Prostate gland (tissue), 2 donors: ENCODE measurements around the gene MKLN1. TPM values are rescaled to one million over a fixed set of nuclear protein-coding genes. Genes with fewer than 3 reads are reported as not detected.

Experiments used
- DNase-seq: peaks from one replicate; pipeline ENCODE4 v3.0.0-alpha.2; 2019; ENCODE audit warnings: low spot score
- H3K27ac ChIP-seq, 2 donors: fragments of 200-600 bp; sonication (generic); 2 replicates each; pipeline ENCODE4 v1.5.1; 2017 to 2019
- H3K27me3 ChIP-seq: fragments of 200-600 bp; sonication (generic); replicated peaks from 2 replicates; pipeline ENCODE4 v1.5.1; 2019; ENCODE audit not compliant: insufficient read depth
- H3K36me3 ChIP-seq, 2 donors: fragments of 200-600 bp; sonication (generic); 1 replicate in 1 of 2; 2 replicates in 1 of 2; pipeline versions ENCODE4 v1.5.1 to v1.8.1; 2017 to 2019
- H3K4me1 ChIP-seq: fragments of 200-600 bp; sonication (generic); replicated peaks from 2 replicates; pipeline ENCODE4 v1.5.1; 2019
- H3K4me3 ChIP-seq, 2 donors: fragments of 200-600 bp; sonication (generic); 2 replicates each; pipeline ENCODE4 v1.5.1; 2017 to 2019
- H3K9me3 ChIP-seq: fragments of 200-600 bp; sonication (generic); 2 replicates; pipeline ENCODE4 v1.5.1; 2017
- POLR2A ChIP-seq: fragments of 450-650 bp; IDR thresholded peaks from one replicate; pipeline ENCODE4 v1.6.1; 2016; ENCODE audit warnings: antibody characterized with exemption, mild to moderate bottlenecking
- POLR2AphosphoS5 ChIP-seq: sonication (generic); formaldehyde crosslinking; IDR thresholded peaks from one replicate; pipeline ENCODE4 v1.6.1; 2017; ENCODE audit warnings: antibody characterized with exemption
- WGBS: methylation state at CpG from one replicate; pipeline ENCODE4 v1.1.5; 2018; 5-methylcytosine and 5-hydroxymethylcytosine counted together
- intact Hi-C: fragments of 100-400 bp; cut with DNase I; formaldehyde crosslinking; loops from one replicate; pipeline ENCODE4 v1.14.2; 2022
- total RNA-seq, 2 donors: library from RNA; depleted of rRNA; stranded (reverse); fragments of >200 nt; gene quantifications; one replicate each; pipeline ENCODE4 v1.1.0, GENCODE V29; 2016
- TF ChIP-seq, protein P1 (sequence below), 4 experiments: fragments of 200-600 bp in 2 of 4; fragments of 450-650 bp in 2 of 4; sonication (generic) in 2 of 4; IDR thresholded peaks; 1 replicate in 3 of 4; 2 replicates in 1 of 4; pipeline ENCODE4 v1.5.1; 2016 to 2019; ENCODE audit warnings: antibody characterized with exemption in 4 of 4, mild to moderate bottlenecking in 2 of 4, moderate library complexity in 2 of 4

The MKLN1 gene
- 10 to 100 TPM; 53.1 to 58.1 TPM for total RNA-seq

DNA sequence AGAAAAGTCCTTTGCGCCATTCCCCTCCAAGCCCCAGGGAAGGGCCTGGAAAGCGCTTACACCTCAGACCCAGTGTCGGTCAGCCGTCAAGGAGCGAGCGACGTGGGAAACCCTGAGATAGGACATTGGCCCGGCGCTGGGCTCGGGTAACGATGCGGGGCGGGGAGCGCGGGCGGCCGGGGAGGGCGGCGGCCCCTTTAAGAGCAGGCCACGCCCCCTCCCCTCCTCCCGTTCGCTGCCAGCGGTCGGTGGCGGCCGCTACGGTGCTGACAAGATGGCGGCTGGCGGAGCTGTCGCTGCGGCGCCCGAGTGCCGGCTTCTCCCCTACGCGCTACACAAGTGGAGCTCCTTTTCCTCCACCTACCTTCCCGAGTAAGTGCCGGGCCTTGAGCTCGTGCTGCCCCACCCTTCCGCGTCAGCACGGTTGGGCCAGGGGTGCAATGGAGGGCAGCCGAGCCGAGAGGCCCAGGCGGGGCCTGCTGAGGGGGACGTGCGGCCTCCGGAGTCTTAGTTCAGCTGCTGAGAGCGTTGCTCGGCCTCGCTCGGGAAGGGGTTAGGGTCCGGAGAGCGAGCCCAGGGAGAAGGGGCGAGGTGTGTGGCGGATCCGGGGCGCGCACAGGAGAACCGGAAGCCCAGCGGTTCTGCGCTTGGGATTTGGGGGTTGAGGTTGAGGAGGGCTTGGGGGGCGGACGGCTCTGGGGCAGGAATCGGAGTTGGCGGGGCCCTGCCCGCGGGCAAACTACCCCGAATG, at the start of gene MKLN1:
Gene MKLN1 (plus strand): TSS at position 251 of the 751 bp plus-strand sequence. CDS start 24 bp downstream, at position 275.
- WGBS: under 1% methylated on average over 69 of the region's 69 CpGs
- Histone ChIP-seq H3K4me3 (peak within 1 kb of the TSS; percentile 86 to 93), H3K9me3 (no peaks in the 10 kb centered on the region), H3K27me3 (no peaks in the 10 kb centered on the region), H3K4me1 (peaks cover 8% of the 10 kb centered on the region), H3K27ac (peak within 1 kb of the TSS; percentile 97 to 98), H3K36me3 (no peaks in the 10 kb centered on the region)
- TF ChIP-seq, protein P1, sequence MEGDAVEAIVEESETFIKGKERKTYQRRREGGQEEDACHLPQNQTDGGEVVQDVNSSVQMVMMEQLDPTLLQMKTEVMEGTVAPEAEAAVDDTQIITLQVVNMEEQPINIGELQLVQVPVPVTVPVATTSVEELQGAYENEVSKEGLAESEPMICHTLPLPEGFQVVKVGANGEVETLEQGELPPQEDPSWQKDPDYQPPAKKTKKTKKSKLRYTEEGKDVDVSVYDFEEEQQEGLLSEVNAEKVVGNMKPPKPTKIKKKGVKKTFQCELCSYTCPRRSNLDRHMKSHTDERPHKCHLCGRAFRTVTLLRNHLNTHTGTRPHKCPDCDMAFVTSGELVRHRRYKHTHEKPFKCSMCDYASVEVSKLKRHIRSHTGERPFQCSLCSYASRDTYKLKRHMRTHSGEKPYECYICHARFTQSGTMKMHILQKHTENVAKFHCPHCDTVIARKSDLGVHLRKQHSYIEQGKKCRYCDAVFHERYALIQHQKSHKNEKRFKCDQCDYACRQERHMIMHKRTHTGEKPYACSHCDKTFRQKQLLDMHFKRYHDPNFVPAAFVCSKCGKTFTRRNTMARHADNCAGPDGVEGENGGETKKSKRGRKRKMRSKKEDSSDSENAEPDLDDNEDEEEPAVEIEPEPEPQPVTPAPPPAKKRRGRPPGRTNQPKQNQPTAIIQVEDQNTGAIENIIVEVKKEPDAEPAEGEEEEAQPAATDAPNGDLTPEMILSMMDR (IDR thresholded peaks at IDR 0.05): no peak
- TF ChIP-seq POLR2A (peak; percentile 80), POLR2AphosphoS5 (peak; percentile 88)
- intact Hi-C loops: no loop called here
- DNase-seq: peak; percentile 92

DNA sequence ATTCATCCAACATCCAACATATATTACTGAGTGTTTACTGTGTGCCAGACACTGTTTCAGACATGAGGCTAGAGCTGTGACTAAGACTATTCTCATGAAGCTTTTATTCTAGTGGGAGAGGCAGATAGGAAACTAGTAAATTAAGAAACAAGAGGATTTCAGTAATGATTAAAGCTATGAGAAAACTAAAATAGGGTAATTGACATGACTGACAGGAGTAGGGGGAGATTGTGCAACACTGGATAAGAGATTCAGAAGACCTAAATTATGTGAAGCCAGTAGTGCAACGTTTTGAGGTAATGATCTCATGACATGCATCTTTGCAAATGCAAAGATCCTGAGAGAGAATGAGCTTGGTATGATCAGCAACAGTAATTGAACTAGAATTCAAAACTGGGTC, 48.6 kb upstream of the MKLN1 start:
- Histone ChIP-seq H3K27ac (no peak overlapping the region), H3K4me1 (no peaks in the 10 kb centered on the region), H3K9me3 (no peaks in the 10 kb centered on the region), H3K4me3 (no peak overlapping the region), H3K36me3 (no peaks in the 10 kb centered on the region), H3K27me3 (no peaks in the 10 kb centered on the region)
- 56% methylated on average over 1 of the region's 1 CpG for WGBS
- no peak for DNase-seq
- no peak for TF ChIP-seq POLR2AphosphoS5
- TF ChIP-seq, protein P1 (IDR thresholded peaks at IDR 0.05): no peak
- no peak for TF ChIP-seq POLR2A
- intact Hi-C loops: no loop called here

DNA sequence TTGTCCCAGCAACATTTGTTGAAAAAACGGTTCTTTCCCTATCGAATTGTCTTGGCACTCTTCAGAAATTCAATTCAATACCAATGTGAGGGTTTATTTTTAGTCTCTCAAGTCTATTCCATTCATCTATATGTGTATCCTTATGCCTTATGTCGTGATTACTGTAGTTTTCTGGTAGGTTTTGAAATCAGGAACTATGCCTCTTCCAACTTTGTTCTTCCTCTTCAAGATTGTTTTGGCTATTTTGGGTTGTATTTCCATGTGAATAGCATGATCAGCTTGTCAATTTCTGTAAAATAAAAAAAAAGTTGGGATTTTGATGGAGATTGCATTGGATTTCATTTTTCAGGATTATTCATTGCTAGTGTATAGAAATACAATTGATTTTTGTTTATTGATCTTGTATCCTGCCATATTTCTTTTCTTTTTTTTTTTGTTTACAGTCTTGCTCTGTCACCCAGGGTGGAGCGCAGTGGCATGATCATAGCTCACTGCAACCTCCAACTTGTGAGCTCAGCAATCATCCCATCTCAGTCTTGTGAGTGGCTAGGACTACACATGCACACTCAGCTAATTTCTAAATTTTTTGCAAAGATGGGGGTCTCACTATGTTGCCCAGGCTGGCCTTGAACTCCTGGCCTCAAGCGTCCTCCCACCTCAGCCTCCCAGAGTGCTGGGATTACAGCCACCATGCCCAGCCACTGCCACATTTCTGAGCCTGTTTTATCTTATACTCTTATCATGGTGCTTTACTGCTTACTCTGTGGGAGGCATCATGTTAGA, 46.2 kb upstream of the MKLN1 start:
- no peaks in the 10 kb centered on the region for H3K36me3 ChIP-seq
- TF ChIP-seq, protein P1 (IDR thresholded peaks at IDR 0.05): no peak
- TF ChIP-seq POLR2AphosphoS5 (no peak), POLR2A (no peak)
- H3K9me3 ChIP-seq: no peaks in the 10 kb centered on the region
- no peak overlapping the region for H3K27ac ChIP-seq
- no peak for DNase-seq
- 92% methylated on average over 5 of the region's 5 CpGs for WGBS
- no peak overlapping the region for H3K4me3 ChIP-seq
- peaks cover 16% of the 10 kb centered on the region for H3K4me1 ChIP-seq
- H3K27me3 ChIP-seq: no peaks in the 10 kb centered on the region
- intact Hi-C loops: no loop called here

DNA sequence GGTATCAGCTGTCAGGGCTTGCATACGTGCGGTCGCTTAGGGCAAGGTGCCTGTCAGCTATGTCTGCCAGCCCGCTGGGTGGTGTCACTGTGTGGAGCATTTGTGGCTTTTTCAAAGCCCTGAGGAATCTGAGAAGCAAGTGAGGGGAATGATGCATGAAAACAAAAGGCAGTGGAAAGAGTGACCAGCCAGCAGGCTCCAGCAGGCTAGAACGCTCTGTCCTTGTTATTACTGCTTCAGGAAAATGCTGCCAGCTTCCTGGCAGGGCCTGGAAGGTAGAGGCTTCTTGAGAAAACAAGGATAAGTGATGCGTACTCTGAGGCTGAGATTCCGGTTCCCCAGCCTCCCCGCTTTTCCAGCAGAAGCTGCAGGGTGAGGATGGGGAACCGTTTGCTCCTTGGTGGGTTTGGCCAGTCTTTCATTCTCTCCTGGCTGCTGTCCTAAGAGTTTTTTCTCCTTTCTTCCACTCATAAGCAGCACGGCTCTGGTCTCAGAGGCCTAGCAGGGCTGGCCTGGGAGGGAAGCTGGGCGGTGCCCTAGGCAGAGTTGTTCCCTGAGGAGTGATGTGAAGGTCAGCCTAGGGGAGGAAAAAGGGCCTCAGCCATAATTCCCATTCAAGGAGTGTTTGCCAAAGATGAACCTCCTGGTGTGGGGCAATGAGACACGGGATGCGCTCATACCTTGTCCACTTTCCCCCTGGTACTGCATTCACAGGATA, 42.8 kb upstream of the MKLN1 start:
- Histone ChIP-seq H3K4me3 (no peak overlapping the region), H3K27me3 (no peaks in the 10 kb centered on the region), H3K36me3 (no peaks in the 10 kb centered on the region), H3K27ac (peak overlapping the region; percentile 93 to 94), H3K4me1 (peaks cover 21% of the 10 kb centered on the region), H3K9me3 (no peaks in the 10 kb centered on the region)
- intact Hi-C loops: loop anchor here (5.0 kb wide), 2 partner anchors 178 to 388 kb away; no protein-coding TSS in a partner anchor
- peak; percentile 17 for TF ChIP-seq POLR2A
- TF ChIP-seq, protein P1 (IDR thresholded peaks at IDR 0.05): peak in 2 of 4 experiments; percentile 8 to 13
- peak; percentile 97 for TF ChIP-seq POLR2AphosphoS5
- DNase-seq: peak; percentile 94
- 27% methylated on average over 13 of the region's 13 CpGs for WGBS
